Measurements from ENCODE around the gene PRR14.
"Not testable (repeated sequence)": the region's sequence is repeated elsewhere in the genome, so short reads cannot be mapped to it uniquely, and the experiment has no call there.

Gene PRR14

DNA sequence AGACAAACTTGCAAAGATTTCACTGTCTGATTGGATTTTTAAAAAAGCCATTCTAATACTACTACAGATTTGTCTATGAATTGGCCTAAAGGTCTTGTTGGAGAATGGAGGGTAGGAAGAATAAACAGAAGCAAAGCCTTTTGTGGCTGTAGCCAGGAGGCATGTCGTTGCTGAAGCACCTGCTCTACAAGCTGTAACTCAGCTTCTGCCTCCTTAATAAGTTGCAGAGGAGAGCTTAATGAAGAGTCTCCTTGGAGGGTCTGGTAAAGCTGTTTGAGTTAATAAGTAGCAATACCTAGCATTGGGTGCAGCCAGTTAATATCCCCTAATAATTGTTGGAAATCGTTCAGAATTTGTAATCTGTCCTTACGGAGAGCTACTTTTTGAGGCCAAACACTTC lies 30.6 kb upstream of the PRR14 start:
- H3K4me3 ChIP-seq (ENCODE audit: control insufficient read depth, low read depth, low read length) = no peak overlapping the region
- TF ChIP-seq, protein P1, sequence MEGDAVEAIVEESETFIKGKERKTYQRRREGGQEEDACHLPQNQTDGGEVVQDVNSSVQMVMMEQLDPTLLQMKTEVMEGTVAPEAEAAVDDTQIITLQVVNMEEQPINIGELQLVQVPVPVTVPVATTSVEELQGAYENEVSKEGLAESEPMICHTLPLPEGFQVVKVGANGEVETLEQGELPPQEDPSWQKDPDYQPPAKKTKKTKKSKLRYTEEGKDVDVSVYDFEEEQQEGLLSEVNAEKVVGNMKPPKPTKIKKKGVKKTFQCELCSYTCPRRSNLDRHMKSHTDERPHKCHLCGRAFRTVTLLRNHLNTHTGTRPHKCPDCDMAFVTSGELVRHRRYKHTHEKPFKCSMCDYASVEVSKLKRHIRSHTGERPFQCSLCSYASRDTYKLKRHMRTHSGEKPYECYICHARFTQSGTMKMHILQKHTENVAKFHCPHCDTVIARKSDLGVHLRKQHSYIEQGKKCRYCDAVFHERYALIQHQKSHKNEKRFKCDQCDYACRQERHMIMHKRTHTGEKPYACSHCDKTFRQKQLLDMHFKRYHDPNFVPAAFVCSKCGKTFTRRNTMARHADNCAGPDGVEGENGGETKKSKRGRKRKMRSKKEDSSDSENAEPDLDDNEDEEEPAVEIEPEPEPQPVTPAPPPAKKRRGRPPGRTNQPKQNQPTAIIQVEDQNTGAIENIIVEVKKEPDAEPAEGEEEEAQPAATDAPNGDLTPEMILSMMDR (conservative IDR thresholded peaks at IDR 0.05; ENCODE audit: control insufficient read depth, insufficient read depth, low read depth, low read length) = no peak
- DNase-seq (ENCODE audit: low read depth) = no peak

DNA sequence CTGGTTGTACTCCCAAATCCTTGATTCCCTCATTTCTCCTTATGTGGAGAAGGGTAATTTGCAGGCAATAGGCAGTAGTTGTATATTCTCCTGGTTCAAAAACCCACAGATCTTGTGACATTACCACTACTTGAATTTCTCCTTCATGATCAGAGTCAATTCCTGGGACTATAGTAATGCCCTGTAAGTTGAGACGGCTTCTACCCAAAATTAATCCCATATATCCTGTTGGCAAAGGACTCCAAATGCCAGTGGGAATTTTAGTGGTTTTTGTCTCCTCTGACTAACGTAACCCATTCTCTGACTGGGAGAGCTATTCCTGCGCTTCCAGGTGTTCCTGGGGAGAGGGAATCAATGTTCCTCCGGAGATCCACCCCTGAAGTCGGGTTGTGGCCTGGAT lies 29.0 kb upstream of the PRR14 start:
- TF ChIP-seq, protein P1 (conservative IDR thresholded peaks at IDR 0.05; ENCODE audit: control insufficient read depth, insufficient read depth, low read depth, low read length) = no peak
- H3K4me3 ChIP-seq (ENCODE audit: control insufficient read depth, low read depth, low read length) = no peak overlapping the region
- peak; percentile 74 for DNase-seq (ENCODE audit: low read depth)

DNA sequence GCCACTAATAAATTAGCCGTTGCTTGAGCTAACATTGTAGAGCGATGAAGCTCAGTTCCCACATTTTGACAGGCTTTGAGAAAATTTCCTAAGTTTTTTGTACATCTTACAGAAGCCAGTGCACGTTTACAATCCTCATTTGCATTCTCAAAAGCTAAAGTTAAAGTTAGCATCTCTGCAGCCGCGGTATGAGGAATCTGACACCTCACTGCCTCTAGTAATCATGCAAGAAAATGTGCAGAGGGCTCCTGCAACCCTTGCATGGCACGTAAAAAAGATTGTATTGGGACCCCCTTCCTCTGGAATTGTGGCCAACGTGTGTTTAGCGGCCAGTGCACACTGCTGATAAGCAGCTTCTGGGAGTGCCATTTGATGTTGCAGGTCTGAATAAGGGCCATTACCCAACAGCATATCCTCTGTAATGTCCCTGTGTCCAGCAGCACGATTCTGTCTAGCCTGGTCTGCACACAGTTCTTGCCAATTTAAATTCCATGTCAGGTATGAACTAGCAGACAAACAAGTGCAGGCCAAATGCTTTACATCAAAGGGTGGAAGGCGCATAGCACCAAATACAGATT lies 28.2 kb upstream of the PRR14 start:
- no peak for DNase-seq (ENCODE audit: low read depth)
- H3K4me3 ChIP-seq (ENCODE audit: control insufficient read depth, low read depth, low read length) = no peak overlapping the region
- TF ChIP-seq, protein P1 (conservative IDR thresholded peaks at IDR 0.05; ENCODE audit: control insufficient read depth, insufficient read depth, low read depth, low read length) = no peak

DNA sequence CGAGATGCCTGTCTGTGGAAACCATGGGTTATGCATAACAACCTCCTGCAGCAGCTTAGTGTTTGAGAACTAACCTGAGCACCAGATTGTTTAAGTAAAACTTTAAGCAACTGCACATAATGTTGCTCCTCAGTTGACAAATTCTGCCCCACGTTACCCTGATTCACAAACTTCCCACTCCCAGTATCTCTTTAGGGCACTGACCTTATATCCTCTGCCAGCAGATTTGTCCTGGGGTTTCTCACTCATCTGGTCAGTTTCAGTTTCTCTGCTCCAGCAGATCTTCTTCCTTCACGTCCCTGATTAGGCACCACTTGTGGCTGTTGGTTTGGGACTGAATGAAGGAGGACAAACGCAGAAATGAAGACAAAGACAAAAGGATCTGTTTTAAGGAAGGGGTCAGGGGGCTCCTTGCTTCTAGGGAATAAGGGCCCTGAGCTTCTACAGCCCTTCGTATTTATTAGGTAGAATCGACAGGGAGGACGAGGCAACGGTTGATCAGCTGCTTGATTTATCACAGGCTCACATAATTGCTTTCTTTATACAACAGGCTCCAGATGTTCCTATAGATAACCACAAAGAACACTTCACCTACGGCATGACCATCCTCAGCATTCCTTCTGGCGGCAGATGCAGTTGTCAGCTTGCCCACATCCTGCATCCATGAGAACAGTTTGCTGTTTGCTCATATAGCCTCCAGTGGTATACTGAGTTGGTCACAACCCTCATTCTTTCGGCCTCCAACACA lies 27.1 kb upstream of the PRR14 start:
- peak; percentile 43 for DNase-seq (ENCODE audit: low read depth)
- no peak overlapping the region for H3K4me3 ChIP-seq (ENCODE audit: control insufficient read depth, low read depth, low read length)

DNA sequence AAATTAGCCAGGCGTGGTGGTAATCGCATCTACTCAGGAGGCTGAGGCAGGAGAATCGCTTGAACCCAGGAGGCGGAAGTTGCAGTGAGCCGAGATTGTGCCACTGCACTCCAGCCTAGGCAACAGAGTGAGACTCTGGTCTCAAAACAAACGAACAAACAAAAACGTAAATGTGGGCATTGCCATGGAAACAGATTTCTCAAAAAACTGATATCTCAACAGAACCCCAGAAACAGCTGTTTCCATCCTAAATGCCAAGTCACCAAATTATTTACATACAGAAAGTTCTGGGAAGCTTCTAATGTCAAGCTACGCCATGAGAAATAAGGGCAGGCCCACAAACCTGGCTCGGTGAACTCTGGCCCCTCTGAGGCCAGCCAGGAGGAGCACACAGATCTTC lies 24.5 kb upstream of the PRR14 start:
- no peak overlapping the region for H3K4me3 ChIP-seq (ENCODE audit: control insufficient read depth, low read depth, low read length)
- TF ChIP-seq, protein P1 (conservative IDR thresholded peaks at IDR 0.05; ENCODE audit: control insufficient read depth, insufficient read depth, low read depth, low read length) = no peak
- no peak for DNase-seq (ENCODE audit: low read depth)

More for the DNA sequence above, 27.1 kb upstream of the PRR14 start:
- TF ChIP-seq, protein P1 (conservative IDR thresholded peaks at IDR 0.05; ENCODE audit: control insufficient read depth, insufficient read depth, low read depth, low read length) = no peak

DNA sequence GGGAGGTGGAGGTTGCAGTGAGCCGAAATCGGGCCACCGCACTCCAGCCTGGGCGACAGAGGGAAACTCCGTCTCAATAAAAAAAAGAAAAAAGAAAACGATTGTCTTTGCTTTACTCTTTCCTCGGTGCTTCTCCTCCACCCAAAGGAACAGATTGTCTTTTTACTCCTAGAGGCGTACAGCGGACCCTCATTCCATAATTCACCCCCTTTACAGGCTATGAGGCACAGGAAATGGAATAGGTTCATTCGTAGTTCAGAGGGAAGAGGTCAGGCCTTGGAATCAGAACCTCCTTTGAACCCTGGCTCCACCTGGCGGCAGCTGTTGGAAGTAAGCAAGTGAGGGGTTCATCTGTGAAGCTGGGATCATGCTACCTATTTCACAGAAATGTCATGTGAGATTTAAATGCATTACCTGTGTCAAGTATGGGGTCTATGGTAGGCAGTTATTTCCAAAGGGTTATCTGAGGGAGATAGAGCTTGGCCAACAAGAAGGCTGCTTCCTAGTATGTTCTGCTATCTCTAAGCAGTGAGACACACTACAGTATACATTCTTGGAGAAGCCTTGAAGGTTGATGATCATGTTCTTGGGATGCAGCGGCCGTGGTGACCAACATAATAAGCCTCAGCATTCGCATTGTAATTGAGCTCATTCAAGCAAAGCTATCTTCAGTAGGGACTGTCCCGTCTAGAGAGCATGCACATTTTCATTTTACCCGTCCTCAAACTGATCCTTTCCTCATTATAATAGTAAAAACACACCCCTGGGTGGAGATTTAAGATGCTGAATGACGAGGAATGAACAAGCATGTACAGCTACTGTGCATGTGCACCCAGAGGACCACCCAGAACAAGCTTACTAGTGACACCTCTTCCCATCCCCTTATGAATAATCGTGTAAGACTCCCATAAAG lies 21.9 kb upstream of the PRR14 start:
- TF ChIP-seq, protein P1 (conservative IDR thresholded peaks at IDR 0.05; ENCODE audit: control insufficient read depth, insufficient read depth, low read depth, low read length) = peak; percentile 99
- DNase-seq (ENCODE audit: low read depth) = peak; percentile 79
- peak overlapping the region; percentile 34 for H3K4me3 ChIP-seq (ENCODE audit: control insufficient read depth, low read depth, low read length)

DNA sequence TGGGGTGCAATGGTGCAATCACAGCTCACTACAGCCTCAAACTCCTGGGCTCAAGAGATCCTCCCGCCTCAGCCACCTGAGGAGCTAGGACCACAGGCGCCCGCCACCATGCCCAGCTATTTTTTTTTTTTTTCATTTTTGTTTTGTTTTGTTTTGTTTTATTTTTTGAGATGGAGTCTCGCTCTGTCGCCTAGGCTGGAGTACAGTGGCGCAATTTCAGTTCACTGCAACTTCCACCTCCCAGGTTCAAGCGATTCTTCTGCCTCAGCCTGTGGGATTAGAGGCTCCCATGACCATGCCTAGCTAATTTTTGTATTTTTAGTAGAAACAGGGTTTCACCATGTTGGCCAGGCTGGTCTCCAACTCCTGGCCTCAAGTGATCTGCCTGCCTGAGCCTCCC lies 18.3 kb upstream of the PRR14 start:
- not testable (repeated sequence) for DNase-seq (ENCODE audit: low read depth); H3K4me3 ChIP-seq (ENCODE audit: control insufficient read depth, low read depth, low read length)

Data from fibroblast of mammary gland (primary cell).